H1 (cell line): ENCODE data around the gene CRTC1. TPM values are rescaled to one million over a fixed set of nuclear protein-coding genes. Genes with fewer than 3 reads are reported as not detected.
A peak's percentile ranks its signal among the peaks of the same experiment; 100 is the strongest.

Source experiments
- CTCF ChIA-PET: fragments of 300-600 bp; sonication (Branson Sonifier 250); formaldehyde crosslinking; loops from one replicate; lab custom pipeline; 2021; ENCODE audit not compliant: partially characterized antibody; lab: Charles Lee
- POLR2A ChIA-PET: fragments of 300-600 bp; sonication (Branson Sonifier 250); formaldehyde crosslinking; loops from one replicate; lab custom pipeline; 2021; ENCODE audit warnings: inconsistent platforms; ENCODE audit not compliant: partially characterized antibody; lab: Charles Lee
- DNase-seq, 2 experiments: peaks; one replicate each; pipeline versions ENCODE4 v3.0.0 to v3.0.0-alpha.2; 2010 to 2022; ENCODE audit warnings: low spot score in 2 of 2, low read depth in 1 of 2, mixed read lengths in 1 of 2
- FAIRE-seq: peaks from 2 replicates; lab custom pipeline; 2011; peaks lifted over from hg19 to GRCh38; lab: Jason Lieb, UNC
- H2AFZ ChIP-seq: 2 replicates; pipeline ENCODE4 v1.8.1; 2012; ENCODE audit warnings: low read length, inconsistent platforms
- H2AK5ac ChIP-seq: 2 replicates; pipeline ENCODE4 v1.6.1; 2013; ENCODE audit warnings: low read depth, low read length
- H2BK120ac ChIP-seq: replicated peaks from 2 replicates; pipeline ENCODE3; 2013; ENCODE audit warnings: low read depth, low read length, inconsistent platforms
- H2BK12ac ChIP-seq: 2 replicates; pipeline ENCODE4 v1.6.1; 2013; ENCODE audit warnings: low read depth, low read length
- H2BK15ac ChIP-seq: 2 replicates; pipeline ENCODE4 v1.6.1; 2013; ENCODE audit warnings: low read length
- H2BK20ac ChIP-seq: 2 replicates; pipeline ENCODE4 v1.6.1; 2013; ENCODE audit warnings: low read length
- H2BK5ac ChIP-seq: 2 replicates; pipeline ENCODE4 v1.6.1; 2013; ENCODE audit warnings: low read depth, low read length
- H3K14ac ChIP-seq: 2 replicates; pipeline ENCODE4 v1.6.1; 2013; ENCODE audit warnings: inconsistent platforms; ENCODE audit not compliant: insufficient read length
- H3K18ac ChIP-seq: 2 replicates; pipeline ENCODE4 v1.6.1; 2013; ENCODE audit warnings: low read length; ENCODE audit errors: extremely low read depth
- H3K23ac ChIP-seq: 2 replicates; pipeline ENCODE4 v1.6.1; 2013; ENCODE audit warnings: inconsistent platforms; ENCODE audit not compliant: insufficient read length
- H3K23me2 ChIP-seq: 2 replicates; pipeline ENCODE4 v1.6.1; 2013; ENCODE audit warnings: low read depth, low read length
- H3K27ac ChIP-seq: 2 replicates; pipeline ENCODE4 v1.6.1; 2011; ENCODE audit warnings: low read depth, low read length, inconsistent platforms
- H3K27me3 ChIP-seq, 4 experiments: replicated peaks in 1 of 4; 1 replicate in 1 of 4; 2 replicates in 3 of 4; pipeline versions ENCODE4 v1.6.1 to v1.8.1; 2011 to 2013; ENCODE audit warnings: low read length in 3 of 4, mild to moderate bottlenecking in 3 of 4, inconsistent platforms in 2 of 4, mixed read lengths in 2 of 4, moderate library complexity in 1 of 4; ENCODE audit not compliant: control insufficient read depth in 3 of 4, insufficient read depth in 3 of 4; ENCODE audit errors: extremely low read depth in 1 of 4
- H3K36me3 ChIP-seq, 4 experiments: 2 replicates each; pipeline versions ENCODE4 v1.6.1 to v1.8.1; 2011 to 2013; ENCODE audit warnings: mild to moderate bottlenecking in 4 of 4, low read length in 3 of 4, moderate library complexity in 2 of 4, control low read depth in 1 of 4, inconsistent platforms in 1 of 4; ENCODE audit not compliant: insufficient read depth in 4 of 4, control insufficient read depth in 2 of 4
- H3K4ac ChIP-seq: replicated peaks from 2 replicates; pipeline ENCODE3; 2013; ENCODE audit warnings: low read length, low read depth, mixed read lengths, inconsistent platforms; ENCODE audit not compliant: insufficient read length
- H3K4me1 ChIP-seq, 4 experiments: replicated peaks in 1 of 4; 1 replicate in 1 of 4; 2 replicates in 3 of 4; pipeline versions ENCODE4 v1.6.1 to v1.8.1; 2011 to 2013; ENCODE audit warnings: low read length in 3 of 4, inconsistent platforms in 2 of 4, mixed read lengths in 1 of 4; ENCODE audit not compliant: insufficient read depth in 4 of 4, control insufficient read depth in 3 of 4
- H3K4me2 ChIP-seq, 2 experiments: 2 replicates each; pipeline versions ENCODE4 v1.6.1 to v1.8.1; 2011 to 2013; ENCODE audit warnings: low read depth in 2 of 2, low read length in 2 of 2, control low read depth in 1 of 2, inconsistent platforms in 1 of 2, mild to moderate bottlenecking in 1 of 2; ENCODE audit not compliant: insufficient read depth in 1 of 2
- H3K4me3 ChIP-seq, 4 experiments: fragments of 200-600, 300-600 bp in 1 of 4; sonication (generic), shearing (Covaris generic), sonication (Bioruptor Twin) in 1 of 4; 2 replicates each; pipeline versions ENCODE4 v1.5.1 to v1.8.1; 2011 to 2016; ENCODE audit warnings: low read length in 4 of 4, low read depth in 3 of 4, control low read depth in 2 of 4, inconsistent platforms in 2 of 4, mild to moderate bottlenecking in 2 of 4, mixed read lengths in 1 of 4, moderate library complexity in 1 of 4; ENCODE audit not compliant: insufficient read depth in 2 of 4; ENCODE audit errors: extremely low read depth in 1 of 4
- H3K56ac ChIP-seq: replicated peaks from 2 replicates; pipeline ENCODE3; 2013; ENCODE audit warnings: low read depth, mild to moderate bottlenecking, mixed read lengths, low read length, inconsistent platforms; ENCODE audit not compliant: insufficient read length
- H3K79me1 ChIP-seq: 2 replicates; pipeline ENCODE4 v1.6.1; 2013; ENCODE audit warnings: low read depth, low read length, control low read depth
- H3K79me2 ChIP-seq, 2 experiments: 2 replicates each; pipeline versions ENCODE4 v1.6.1 to v1.8.1; 2012 to 2013; ENCODE audit warnings: low read length in 2 of 2, mild to moderate bottlenecking in 2 of 2, inconsistent platforms in 1 of 2; ENCODE audit not compliant: insufficient read depth in 2 of 2, control insufficient read depth in 1 of 2
- H3K9ac ChIP-seq, 4 experiments: replicated peaks in 1 of 4; 1 replicate in 1 of 4; 2 replicates in 3 of 4; pipeline versions ENCODE4 v1.6.1 to v1.8.1; 2011 to 2013; ENCODE audit warnings: low read depth in 3 of 4, low read length in 3 of 4, control low read depth in 2 of 4, mild to moderate bottlenecking in 2 of 4, moderate library complexity in 2 of 4, inconsistent platforms in 1 of 4; ENCODE audit errors: extremely low read depth in 1 of 4
- H3K9me3 ChIP-seq, 2 experiments: 2 replicates each; pipeline versions ENCODE4 v1.6.1 to v1.8.1; 2012 to 2013; ENCODE audit warnings: mild to moderate bottlenecking in 2 of 2, moderate library complexity in 2 of 2, control low read depth in 1 of 2, inconsistent platforms in 1 of 2, low read depth in 1 of 2, low read length in 1 of 2, mixed read lengths in 1 of 2; ENCODE audit not compliant: insufficient read depth in 2 of 2
- H4K20me1 ChIP-seq, 2 experiments: replicated peaks in 1 of 2; 2 replicates each; pipeline versions ENCODE3 to v1.8.1; 2011 to 2013; ENCODE audit warnings: inconsistent platforms in 2 of 2, low read length in 2 of 2, mild to moderate bottlenecking in 1 of 2; ENCODE audit not compliant: insufficient read depth in 2 of 2, control insufficient read depth in 1 of 2
- H4K5ac ChIP-seq: 2 replicates; pipeline ENCODE4 v1.6.1; 2013; ENCODE audit warnings: low read length, low read depth, mixed read lengths, inconsistent platforms; ENCODE audit not compliant: insufficient read length
- H4K8ac ChIP-seq: 2 replicates; pipeline ENCODE4 v1.8.0; 2013; ENCODE audit warnings: mild to moderate bottlenecking, moderate library complexity, low read length, inconsistent platforms; ENCODE audit not compliant: insufficient read depth; ENCODE audit errors: extremely low read depth
- H4K91ac ChIP-seq: replicated peaks from 2 replicates; pipeline ENCODE3; 2013; ENCODE audit warnings: low read length, mixed read lengths, inconsistent platforms; ENCODE audit not compliant: insufficient read length
- ATF2 ChIP-seq: IDR thresholded peaks from 2 replicates; pipeline ENCODE4 v1.6.1; 2012; ENCODE audit warnings: low read length, inconsistent platforms
- CHD1 ChIP-seq: IDR thresholded peaks from 2 replicates; pipeline ENCODE4 v1.6.1; 2012; ENCODE audit warnings: low read depth, low read length, improper control_type of control experiment
- HDAC2 ChIP-seq, 2 experiments: fragments of 300-600 bp in 1 of 2; sonication (generic) in 1 of 2; IDR thresholded peaks; 2 replicates each; pipeline ENCODE4 v1.6.1; 2011 to 2012; ENCODE audit warnings: low read depth in 2 of 2, low read length in 2 of 2, mild to moderate bottlenecking in 2 of 2, moderate library complexity in 2 of 2, borderline replicate concordance in 1 of 2, inconsistent platforms in 1 of 2
- KDM4A ChIP-seq: IDR thresholded peaks from one replicate; pipeline ENCODE4 v1.7.1; 2012; ENCODE audit warnings: low read depth, mild to moderate bottlenecking, moderate library complexity, low read length, inconsistent platforms; ENCODE audit not compliant: severe bottlenecking
- RFX5 ChIP-seq: IDR thresholded peaks from 2 replicates; pipeline ENCODE4 v1.6.1; 2011; ENCODE audit warnings: low read depth, low read length, improper control_type of control experiment, borderline replicate concordance
- SIN3A ChIP-seq, 2 experiments: IDR thresholded peaks in 1 of 2; conservative IDR thresholded peaks in 1 of 2; 2 replicates each; pipeline ENCODE4 v1.6.1; 2011 to 2012; ENCODE audit warnings: low read length in 2 of 2, improper control_type of control experiment in 1 of 2, low read depth in 1 of 2, mild to moderate bottlenecking in 1 of 2
- TEAD4 ChIP-seq: IDR thresholded peaks from 2 replicates; pipeline ENCODE4 v1.6.1; 2012; ENCODE audit warnings: low read depth, low read length, inconsistent platforms, mixed read lengths
- ZNF274 ChIP-seq: IDR thresholded peaks from 2 replicates; pipeline ENCODE4 v1.7.0; 2012; ENCODE audit warnings: low read length, borderline replicate concordance; ENCODE audit errors: extremely low read depth
- WGBS, 2 experiments: shearing (Covaris generic) in 1 of 2; methylation state at CpG; one replicate each; pipeline versions ENCODE4 v1.1.6 to v1.1.7; 2013 to 2015; ENCODE audit warnings: low lambda C conversion rate in 2 of 2, mixed read lengths in 2 of 2, inconsistent platforms in 1 of 2, low coverage in 1 of 2, missing lambda C conversion rate in 1 of 2; ENCODE audit not compliant: insufficient replicate concordance in 2 of 2, insufficient coverage in 1 of 2, insufficient read length in 1 of 2; ENCODE audit errors: extremely low coverage in 1 of 2, missing lambda C conversion rate in 1 of 2; 5-methylcytosine and 5-hydroxymethylcytosine counted together
- polyA plus RNA-seq, 7 experiments: library from polyadenylated mRNA; depleted of rRNA in 3 of 7; stranded (reverse) in 5 of 7; unstranded in 2 of 7; fragments of >200 nt in 5 of 7; fragments of 200-250 nt in 2 of 7; gene quantifications; 1 replicate in 5 of 7; 2 replicates in 1 of 7; 4 replicates in 1 of 7; pipeline versions ENCODE4 v1.2.1 to v1.2.3, GENCODE V29; 2011 to 2013; ENCODE audit warnings: missing spikeins in 2 of 7, mixed read lengths in 2 of 7
- total RNA-seq: library from RNA; stranded (reverse); fragmentation: NEBNext Ultra II Directional; extraction: Animal tissue kit (Norgen Biotek cat#: 25700); gene quantifications from 2 replicates; pipeline ENCODE4 v1.2.1, GENCODE V29; 2021

CRTC1 gene
- total and polyA plus RNA-seq, 2 of the 8 experiments (the other 6 are each of a cell fraction or from before 2014, with no cell fraction given): 2.9 to 8.5 TPM

GRCh38 chr19:18723871-18724377 lies 40.4 kb downstream of the CRTC1 start:
- CTCF ChIA-PET: interaction anchor here (1.2 to 1.4 kb wide), 3 partner anchors 9 to 45 kb away, joined by 3 to 4 read pairs (median 3); no protein-coding TSS in a partner anchor
- no peak overlapping the region for H3K56ac ChIP-seq

More at GRCh38 chr19:18723871-18724377, 40.4 kb downstream of the CRTC1 start:
- TF ChIP-seq RFX5: no peak
- TF ChIP-seq KDM4A: no peak
- TF ChIP-seq SIN3A (conservative IDR thresholded peaks at IDR 0.05 in 1 of 2, IDR thresholded peaks at IDR 0.05 in 1 of 2; ENCODE audit: low read depth in 1 of 2, low read length in 2 of 2): no peak
- TF ChIP-seq HDAC2 (IDR thresholded peaks at IDR 0.05; ENCODE audit: borderline replicate concordance in 1 of 2, low read depth in 2 of 2, low read length in 2 of 2): no peak
- TF ChIP-seq CHD1: no peak
- no peak for TF ChIP-seq TEAD4
- no peak for TF ChIP-seq ZNF274
- no peak for TF ChIP-seq ATF2
- 90% methylated on average over 17 of the region's 21 CpGs; no CpG with 5 or more reads in 1 of the 2 experiments for WGBS, 2 experiments
- Histone ChIP-seq H3K4me3 (no peak overlapping the region), H3K18ac (no peak overlapping the region), H3K4me1 (no peaks in the 10 kb centered on the region; a peak in 1 of 7 replicates), H3K9me3 (no peaks in the 10 kb centered on the region), H4K20me1 (peaks cover 2 to 18% of the 10 kb centered on the region in 2 experiments), H4K91ac (no peak overlapping the region), H3K14ac (no peak overlapping the region), H3K36me3 (no peaks in the 10 kb centered on the region), H3K79me2 (no peaks in the 10 kb centered on the region), H2AFZ (no peak overlapping the region), H4K8ac (no peak overlapping the region), H3K9ac (no peak overlapping the region), H3K23ac (no peak overlapping the region), H3K27ac (no peak overlapping the region), H2BK5ac (no peak overlapping the region; the same call in 1 of the 2 replicates), H2AK5ac (0 out of 2 replicates have a peak overlapping the region, but pooled peaks have one; percentile 65), H4K5ac (no peak overlapping the region), H2BK15ac (no peak overlapping the region), H2BK12ac (no peak overlapping the region), H2BK120ac (no peak overlapping the region), H2BK20ac (no peak overlapping the region), H3K4me2 (no peak overlapping the region), H3K27me3 (no peaks in the 10 kb centered on the region), H3K23me2 (no peaks in the 10 kb centered on the region), H3K4ac (no peak overlapping the region), H3K79me1 (no peaks in the 10 kb centered on the region)
- DNase-seq (no peak), FAIRE-seq (no peak)
- POLR2A ChIA-PET: interaction anchor here (0.8 kb wide), 1 partner anchor 9 kb away, joined by 3 read pairs; no protein-coding TSS in a partner anchor
